Liver (tissue), 9 donors: ENCODE measurements around the gene CTNNBL1. TPM values are rescaled to one million over a fixed set of nuclear protein-coding genes. Genes with fewer than 3 reads are reported as not detected.

Source experiments
- DNase-seq: peaks from one replicate; pipeline ENCODE4 v3.0.0-alpha.2; 2017; ENCODE audit warnings: low spot score
- H3K27ac ChIP-seq, 2 donors: one replicate each; pipeline ENCODE4 v1.7.0; 2013; ENCODE audit warnings: inconsistent platforms in 2 of 2, low read length in 2 of 2, control low read depth in 1 of 2, low read depth in 1 of 2, mild to moderate bottlenecking in 1 of 2
- H3K27me3 ChIP-seq, 4 donors: one replicate each; pipeline versions ENCODE4 v1.6.1 to v1.7.0; 2013; ENCODE audit warnings: low read length in 3 of 4, inconsistent platforms in 1 of 4, mild to moderate bottlenecking in 1 of 4, moderate library complexity in 1 of 4; ENCODE audit not compliant: control insufficient read depth in 4 of 4, insufficient read depth in 4 of 4
- H3K36me3 ChIP-seq, 4 donors: one replicate each; pipeline versions ENCODE4 v1.6.1 to v1.7.0; 2013; ENCODE audit warnings: low read length in 3 of 4, mild to moderate bottlenecking in 3 of 4, low read depth in 1 of 4, moderate library complexity in 1 of 4; ENCODE audit not compliant: control insufficient read depth in 4 of 4, insufficient read depth in 3 of 4
- H3K4me1 ChIP-seq, 4 donors: one replicate each; pipeline versions ENCODE4 v1.6.1 to v1.7.0; 2013; ENCODE audit warnings: low read length in 3 of 4, mild to moderate bottlenecking in 3 of 4, moderate library complexity in 1 of 4; ENCODE audit not compliant: control insufficient read depth in 4 of 4, insufficient read depth in 4 of 4
- H3K4me3 ChIP-seq, 3 donors: one replicate each; pipeline versions ENCODE4 v1.6.1 to v1.7.0; 2013; ENCODE audit warnings: low read length in 3 of 3, control low read depth in 1 of 3, low read depth in 1 of 3, mild to moderate bottlenecking in 1 of 3
- H3K9ac ChIP-seq, 2 donors: one replicate each; pipeline ENCODE4 v1.7.0; 2013; ENCODE audit warnings: low read length in 2 of 2, mild to moderate bottlenecking in 2 of 2, moderate library complexity in 2 of 2, control low read depth in 1 of 2, low read depth in 1 of 2
- H3K9me3 ChIP-seq, 4 donors: one replicate each; pipeline versions ENCODE4 v1.6.1 to v1.7.0; 2013; ENCODE audit warnings: low read length in 3 of 4; ENCODE audit not compliant: control insufficient read depth in 4 of 4
- ATF3 ChIP-seq: IDR thresholded peaks from 2 replicates; pipeline ENCODE4 v1.6.1; 2016; ENCODE audit warnings: antibody characterized with exemption
- CTCF ChIP-seq: fragments of 150-350 bp; IDR thresholded peaks from 2 replicates; pipeline ENCODE4 v1.5.1; 2017; ENCODE audit warnings: improper control_type of control experiment, low read depth, low read length; ENCODE audit not compliant: missing input control
- FOXA1 ChIP-seq: IDR thresholded peaks from 2 replicates; pipeline ENCODE4 v1.6.1; 2016; ENCODE audit warnings: antibody characterized with exemption
- HNF4A ChIP-seq, 2 donors: conservative IDR thresholded peaks; 2 replicates each; pipeline ENCODE4 v1.6.1; 2016; ENCODE audit warnings: antibody characterized with exemption in 2 of 2, mild to moderate bottlenecking in 2 of 2
- HNF4G ChIP-seq: IDR thresholded peaks from 2 replicates; pipeline ENCODE4 v1.6.1; 2016; ENCODE audit warnings: antibody characterized with exemption
- JUND ChIP-seq, 2 donors: IDR thresholded peaks; 2 replicates each; pipeline ENCODE4 v1.6.1; 2016; ENCODE audit warnings: antibody characterized with exemption in 2 of 2
- RAD21 ChIP-seq, 2 donors: IDR thresholded peaks; 2 replicates each; pipeline ENCODE4 v1.6.1; 2016; ENCODE audit warnings: antibody characterized with exemption in 2 of 2, mild to moderate bottlenecking in 2 of 2
- REST ChIP-seq: IDR thresholded peaks from 2 replicates; pipeline ENCODE4 v1.6.1; 2016; ENCODE audit warnings: antibody characterized with exemption, mild to moderate bottlenecking
- RXRA ChIP-seq, 2 donors: IDR thresholded peaks; 2 replicates each; pipeline ENCODE4 v1.6.1; 2017 to 2018; ENCODE audit warnings: antibody characterized with exemption in 2 of 2, mild to moderate bottlenecking in 1 of 2
- SP1 ChIP-seq: IDR thresholded peaks from 2 replicates; pipeline ENCODE4 v1.6.1; 2018; ENCODE audit warnings: antibody characterized with exemption, mild to moderate bottlenecking
- TAF1 ChIP-seq: conservative IDR thresholded peaks from 2 replicates; pipeline ENCODE4 v1.6.1; 2016; ENCODE audit warnings: antibody characterized with exemption, mild to moderate bottlenecking
- YY1 ChIP-seq: IDR thresholded peaks from 2 replicates; pipeline ENCODE4 v1.6.1; 2016; ENCODE audit warnings: antibody characterized with exemption, mild to moderate bottlenecking
- ZBTB33 ChIP-seq: IDR thresholded peaks from 2 replicates; pipeline ENCODE4 v1.6.1; 2016; ENCODE audit warnings: antibody characterized with exemption
- WGBS: extraction: QIAGEN DNeasy Blood & Tissue Kit; methylation state at CpG from one replicate; pipeline ENCODE4 v1.1.7; 2013; 5-methylcytosine and 5-hydroxymethylcytosine counted together
- polyA plus RNA-seq, 2 donors: library from polyadenylated mRNA; stranded (reverse) in 1 of 2; unstranded in 1 of 2; fragments of 200-250 nt in 1 of 2; fragments of >200 nt in 1 of 2; fragmentation: Nextera tagmentation in 1 of 2; extraction: Ambion mirVana in 1 of 2; gene quantifications; one replicate each; pipeline versions ENCODE4 v1.2.1 to v1.2.3, GENCODE V29; 2013 to 2015
- total RNA-seq, 2 donors: library from RNA; depleted of rRNA; stranded (reverse); fragments of >200 nt; gene quantifications; one replicate each; pipeline ENCODE4 v1.2.3, GENCODE V29; 2014
- donor health status: healthy.
- donor health status: healthy.
- donor health status: healthy.
- donor health status: healthy.
- donor health status: healthy.

CTNNBL1 gene
- total and polyA plus RNA-seq, 4 donors, result 18.3 to 25.4 (median 20.3) TPM

- no peak overlapping the region for H3K9ac ChIP-seq
- no peaks in the 10 kb centered on the region for H3K27me3 ChIP-seq
- H3K27ac ChIP-seq, result no peak overlapping the region
- no peaks in the 10 kb centered on the region for H3K36me3 ChIP-seq
- 69% methylated on average over 18 of the region's 18 CpGs for WGBS
- H3K4me3 ChIP-seq, result no peak overlapping the region
- DNase-seq, result peak; percentile 45
- no peaks in the 10 kb centered on the region for H3K9me3 ChIP-seq
- TF ChIP-seq ZBTB33 (no peak), TAF1 (no peak), JUND (IDR thresholded peaks at IDR 0.05) (no peak), RXRA (IDR thresholded peaks at IDR 0.05) (no peak), REST (no peak), FOXA1 (no peak), CTCF (no peak), HNF4A (conservative IDR thresholded peaks at IDR 0.05) (no peak), ATF3 (no peak), SP1 (no peak), HNF4G (no peak), YY1 (no peak), RAD21 (IDR thresholded peaks at IDR 0.05) (no peak)
- peaks cover 0 to 2% (median under 1%) of the 10 kb centered on the region in 4 donors for H3K4me1 ChIP-seq
Measured at GRCh38 chr20:37880726-37881591, 187.1 kb downstream of the CTNNBL1 start.
